NCI-H1417 treated with DMSO at 0.1 percent for 48 hours (cell line): ENCODE data around the gene PLS3.
A peak's percentile ranks its signal among the peaks of the same experiment; 100 is the strongest.
"Not testable (repeated sequence)": the region's sequence is repeated elsewhere in the genome, so short reads cannot be mapped to it uniquely, and the experiment has no call there.

Experiments used
- DNase-seq: peaks from one replicate; lab custom pipeline; 2025; lab: John Stamatoyannopoulos, UW

PLS3 gene, protein sequence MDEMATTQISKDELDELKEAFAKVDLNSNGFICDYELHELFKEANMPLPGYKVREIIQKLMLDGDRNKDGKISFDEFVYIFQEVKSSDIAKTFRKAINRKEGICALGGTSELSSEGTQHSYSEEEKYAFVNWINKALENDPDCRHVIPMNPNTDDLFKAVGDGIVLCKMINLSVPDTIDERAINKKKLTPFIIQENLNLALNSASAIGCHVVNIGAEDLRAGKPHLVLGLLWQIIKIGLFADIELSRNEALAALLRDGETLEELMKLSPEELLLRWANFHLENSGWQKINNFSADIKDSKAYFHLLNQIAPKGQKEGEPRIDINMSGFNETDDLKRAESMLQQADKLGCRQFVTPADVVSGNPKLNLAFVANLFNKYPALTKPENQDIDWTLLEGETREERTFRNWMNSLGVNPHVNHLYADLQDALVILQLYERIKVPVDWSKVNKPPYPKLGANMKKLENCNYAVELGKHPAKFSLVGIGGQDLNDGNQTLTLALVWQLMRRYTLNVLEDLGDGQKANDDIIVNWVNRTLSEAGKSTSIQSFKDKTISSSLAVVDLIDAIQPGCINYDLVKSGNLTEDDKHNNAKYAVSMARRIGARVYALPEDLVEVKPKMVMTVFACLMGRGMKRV

DNA sequence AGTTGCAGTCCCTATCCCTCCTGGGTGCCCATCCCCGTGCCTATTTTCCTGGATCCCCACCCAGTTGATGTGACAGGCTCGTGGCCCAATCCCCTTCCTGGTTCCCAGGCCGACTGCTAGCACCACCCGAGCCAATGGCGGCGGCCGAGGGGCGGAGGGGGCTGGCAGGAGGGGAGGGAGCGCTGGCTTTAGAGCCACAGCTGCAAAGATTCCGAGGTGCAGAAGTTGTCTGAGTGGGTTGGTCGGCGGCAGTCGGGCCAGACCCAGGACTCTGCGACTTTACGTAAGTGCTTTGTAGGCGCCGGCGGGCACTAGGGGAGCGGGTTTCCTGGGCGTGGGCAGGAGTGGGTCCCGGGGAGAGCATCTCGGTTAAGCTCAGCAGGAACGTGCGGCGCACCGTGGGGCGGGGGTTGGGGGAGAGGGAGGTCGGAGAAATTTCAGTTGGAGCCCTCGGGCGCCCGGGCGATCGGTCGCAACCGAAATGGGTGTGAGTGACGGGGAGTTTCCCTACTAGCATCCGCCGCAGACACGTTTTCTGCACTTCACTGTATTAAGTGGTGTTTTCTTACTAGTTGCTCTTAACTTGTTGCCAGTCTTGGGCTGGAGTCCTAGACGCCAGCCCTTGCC, at the start of gene PLS3:
Gene PLS3 (plus strand): TSS at position 197 of the 627 bp plus-strand sequence. CDS start 49,077 bp downstream, outside the sequence.
- no peak for DNase-seq

DNA sequence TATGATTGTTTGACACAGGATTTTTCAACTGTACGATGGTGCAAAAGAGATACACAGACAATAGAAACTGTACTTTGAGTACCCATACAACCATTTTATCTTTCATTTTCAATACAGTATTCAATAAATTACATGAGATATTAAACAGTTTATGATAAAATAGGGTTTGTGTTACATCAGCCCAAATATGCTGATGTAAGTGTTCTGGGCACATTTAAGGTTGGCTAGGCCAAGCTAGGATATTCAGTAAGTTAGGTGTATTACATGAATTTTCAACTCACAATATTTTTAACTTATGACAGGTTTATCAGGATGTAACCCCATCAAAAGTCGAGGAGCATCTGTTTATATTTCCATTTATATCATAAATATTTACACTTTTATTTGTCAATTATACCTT, 42.9 kb upstream of the PLS3 start:
- no peak for DNase-seq

DNA sequence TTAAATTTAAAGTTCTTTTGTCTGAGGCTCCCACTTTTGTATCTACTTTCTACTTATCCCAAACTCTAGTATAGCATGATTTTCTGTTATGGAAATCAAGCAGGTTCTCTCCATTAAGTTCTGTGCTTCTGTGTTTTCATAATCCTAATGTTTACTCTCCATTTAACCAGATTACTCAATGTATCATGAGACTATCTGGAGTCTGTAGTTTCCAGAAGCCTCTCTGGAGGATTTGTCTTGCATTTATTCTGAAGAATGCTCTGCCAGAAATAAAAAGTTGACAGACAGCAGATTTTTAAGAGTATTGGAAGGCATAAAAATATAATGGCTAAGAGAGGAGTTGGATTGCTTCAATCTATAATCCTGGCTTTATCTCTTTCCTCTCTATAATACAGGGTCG, 39.2 kb upstream of the PLS3 start:
- no peak for DNase-seq

DNA sequence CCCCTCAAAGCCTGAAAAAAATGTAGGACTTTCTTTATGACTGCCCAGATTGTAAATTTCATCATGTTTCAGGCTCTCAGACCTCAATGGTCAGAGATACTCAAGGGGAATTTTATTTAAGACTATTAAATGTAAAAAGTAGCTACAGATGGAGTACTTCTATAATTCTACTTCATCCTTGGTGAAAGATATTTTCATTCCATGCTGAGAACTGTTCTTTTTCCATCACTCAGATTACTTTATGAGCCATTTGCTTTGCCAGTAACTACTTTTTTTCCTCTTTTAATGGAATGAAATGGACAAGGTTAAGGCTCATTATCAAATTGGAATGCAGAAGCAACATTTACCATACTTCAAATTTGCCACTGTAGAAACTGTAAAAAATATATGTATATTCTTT, 38.0 kb upstream of the PLS3 start:
- DNase-seq, result no peak

DNA sequence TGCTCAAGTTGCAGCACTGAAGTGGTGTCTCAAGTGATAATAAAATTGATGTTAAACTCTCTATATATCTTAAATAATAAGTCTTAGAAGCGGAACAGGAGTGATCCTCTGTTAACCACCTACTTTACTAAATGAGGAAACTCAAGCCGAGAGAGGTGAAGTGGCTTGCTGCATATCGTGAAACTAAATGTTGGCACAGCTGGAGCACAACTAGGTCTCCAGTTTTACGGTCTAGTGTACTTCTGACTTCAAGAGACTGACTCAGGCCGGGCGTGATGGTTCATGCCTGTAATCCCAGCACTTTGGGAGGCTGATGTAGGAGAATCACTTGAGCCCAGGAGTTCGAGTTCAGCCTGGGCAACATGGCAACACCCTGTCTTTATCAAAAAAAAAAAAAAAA, 35.5 kb upstream of the PLS3 start:
- no peak for DNase-seq

DNA sequence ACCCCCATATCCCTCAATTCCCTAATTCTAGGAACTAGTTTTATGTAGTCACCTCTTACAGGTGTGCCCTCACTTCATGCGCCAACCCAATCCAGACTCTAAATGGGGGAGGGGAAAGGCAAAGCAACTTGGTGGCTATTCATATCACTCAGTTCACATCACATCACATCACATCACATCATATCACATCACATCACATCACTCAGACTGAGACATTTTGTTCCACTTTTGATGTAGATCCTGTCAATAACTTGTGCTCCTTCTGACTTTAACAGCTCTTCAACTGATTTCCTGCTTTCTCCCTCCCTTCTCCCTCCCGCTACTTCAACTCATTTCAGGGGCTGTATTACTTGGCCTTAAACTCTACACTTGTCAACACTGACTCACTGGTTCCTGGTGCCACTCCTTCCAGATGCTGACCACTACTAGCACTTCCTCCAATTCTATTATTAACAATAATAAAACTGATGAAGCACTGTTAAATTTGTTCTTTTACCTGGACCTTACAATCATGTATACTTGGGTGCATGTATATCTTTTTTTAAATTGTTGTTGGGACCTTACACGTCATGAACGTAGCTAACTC, 29.1 kb upstream of the PLS3 start:
- no peak for DNase-seq

DNA sequence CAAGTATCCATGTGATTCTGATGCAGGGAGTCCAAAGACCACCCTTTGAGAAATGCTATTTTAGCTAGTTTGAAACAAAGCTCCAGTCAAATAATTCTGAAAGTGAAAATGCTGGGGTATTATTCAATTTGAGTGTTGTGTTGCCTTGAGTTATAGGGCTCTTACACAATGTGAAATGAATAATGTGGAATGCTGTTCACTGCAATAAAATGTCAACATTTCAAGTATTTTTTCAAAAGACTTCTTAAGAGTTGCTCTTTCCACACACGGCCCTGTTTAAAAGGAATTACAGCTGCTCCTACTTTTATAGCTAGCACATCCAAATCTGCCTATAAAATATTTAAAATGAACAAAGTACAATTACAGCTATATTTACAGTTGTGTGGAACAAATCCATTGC, 27.5 kb upstream of the PLS3 start:
- no peak for DNase-seq

DNA sequence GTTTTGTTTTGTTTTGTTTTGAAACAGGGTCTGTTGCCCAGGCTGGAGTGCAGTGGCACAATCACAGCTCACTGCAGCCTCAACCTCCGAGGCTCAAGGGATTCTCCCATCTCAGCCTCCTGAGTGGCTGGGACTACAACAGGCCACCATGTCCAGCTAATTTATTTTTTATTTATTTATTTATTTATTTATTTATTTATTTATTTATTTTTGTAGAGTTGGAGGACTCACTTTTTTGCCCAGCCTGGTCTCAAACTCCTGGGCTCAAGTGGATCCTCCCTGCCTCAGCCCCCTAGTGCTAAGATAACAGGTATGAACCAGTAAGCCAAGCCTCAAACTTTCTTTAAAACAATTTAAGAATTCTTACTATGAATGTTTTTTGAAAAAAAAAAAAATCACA, 26.6 kb upstream of the PLS3 start:
- no peak for DNase-seq

DNA sequence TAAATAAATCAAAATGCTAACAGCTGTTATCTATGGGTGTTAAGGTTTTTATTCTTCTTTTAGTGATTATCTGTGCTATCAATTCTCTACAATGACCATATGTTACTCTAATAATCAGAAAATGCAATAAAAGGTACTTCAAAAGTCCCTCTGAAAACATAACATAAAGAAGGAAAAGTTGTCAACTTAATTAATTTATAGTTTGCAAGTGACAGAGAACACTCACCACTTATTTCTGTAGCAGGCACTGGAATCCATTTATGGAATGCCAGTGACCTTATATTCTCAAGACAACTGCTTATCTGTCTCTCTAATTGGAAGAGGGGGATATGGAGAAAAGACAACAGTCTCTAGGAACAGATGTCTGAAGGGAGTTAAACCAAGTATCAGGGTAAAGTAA, 25.6 kb upstream of the PLS3 start:
- DNase-seq, result no peak

DNA sequence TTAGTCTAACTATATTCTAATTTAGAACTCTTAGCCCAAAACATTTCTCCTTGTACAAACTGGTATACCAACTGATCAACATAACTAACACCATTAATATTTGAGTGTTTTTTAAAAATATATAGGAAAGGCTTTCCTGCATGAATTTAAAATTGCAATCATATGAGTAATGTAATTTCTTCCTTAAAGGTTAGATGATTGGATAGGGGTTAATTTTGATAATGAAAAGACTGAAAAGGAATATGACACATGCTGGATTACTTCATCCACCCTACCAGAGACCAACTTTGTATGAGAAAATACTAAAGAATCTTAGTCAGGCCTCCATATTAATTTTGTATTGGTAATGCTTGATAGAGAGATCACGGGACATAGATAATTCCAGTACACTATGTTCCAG, 25.1 kb upstream of the PLS3 start:
- DNase-seq, result no peak

DNA sequence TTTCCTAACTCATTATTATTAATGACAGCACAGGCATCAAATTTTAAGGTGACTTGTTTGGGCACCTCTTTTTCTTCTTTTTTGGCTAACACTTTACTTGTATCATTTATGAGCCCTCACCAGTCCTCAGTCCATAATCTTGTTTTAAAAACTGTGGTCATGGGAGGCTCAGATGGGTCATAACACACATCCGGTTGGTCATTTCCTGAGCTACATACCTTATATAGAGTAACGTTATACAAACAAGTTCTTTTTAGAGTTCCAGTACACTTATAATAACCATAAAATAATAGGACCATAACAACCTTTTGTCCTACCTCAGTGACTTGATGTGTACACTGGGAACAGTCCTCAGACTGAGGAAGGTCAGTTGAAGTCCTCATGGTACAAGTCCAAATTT, 21.1 kb upstream of the PLS3 start:
- DNase-seq, result no peak

DNA sequence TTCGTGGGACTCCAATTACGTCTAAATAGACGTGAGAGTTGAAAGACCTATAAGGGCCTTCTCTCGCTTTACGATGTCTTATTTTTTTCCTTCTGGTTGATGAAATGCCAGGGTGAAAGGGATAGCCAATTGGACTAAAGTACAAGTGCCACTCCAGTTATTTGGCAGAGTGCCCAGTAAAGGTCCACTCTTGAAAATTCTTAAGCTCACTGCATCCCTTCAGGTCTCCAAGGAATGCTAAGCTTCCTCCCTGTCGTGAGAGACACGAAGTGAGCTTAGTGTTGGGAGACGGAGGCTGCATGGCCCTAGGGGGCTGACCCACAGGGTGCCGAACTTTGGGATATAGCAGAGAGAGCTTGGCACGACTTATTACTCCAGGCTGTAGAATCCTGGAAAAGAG, 19.9 kb upstream of the PLS3 start:
- not testable (repeated sequence) for DNase-seq

DNA sequence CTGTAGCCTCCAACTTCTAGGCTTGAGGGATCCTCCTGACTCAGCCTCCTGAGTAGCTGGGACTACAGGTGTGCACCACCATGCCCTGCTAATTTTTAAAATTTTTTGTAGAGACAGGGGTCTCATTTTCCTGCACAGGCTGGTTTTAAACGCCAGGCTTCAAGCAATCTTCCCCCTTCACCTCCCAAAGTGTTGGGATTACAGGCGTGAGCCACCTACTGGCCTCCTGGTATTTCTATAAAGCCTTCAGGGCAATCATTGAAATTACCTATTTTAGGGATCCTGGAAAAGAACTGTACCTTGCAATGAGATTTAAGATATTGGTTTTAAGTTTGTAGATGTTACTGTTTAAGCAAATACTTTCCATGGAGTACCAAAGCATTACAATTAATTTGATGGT, 13.5 kb upstream of the PLS3 start:
- no peak for DNase-seq

DNA sequence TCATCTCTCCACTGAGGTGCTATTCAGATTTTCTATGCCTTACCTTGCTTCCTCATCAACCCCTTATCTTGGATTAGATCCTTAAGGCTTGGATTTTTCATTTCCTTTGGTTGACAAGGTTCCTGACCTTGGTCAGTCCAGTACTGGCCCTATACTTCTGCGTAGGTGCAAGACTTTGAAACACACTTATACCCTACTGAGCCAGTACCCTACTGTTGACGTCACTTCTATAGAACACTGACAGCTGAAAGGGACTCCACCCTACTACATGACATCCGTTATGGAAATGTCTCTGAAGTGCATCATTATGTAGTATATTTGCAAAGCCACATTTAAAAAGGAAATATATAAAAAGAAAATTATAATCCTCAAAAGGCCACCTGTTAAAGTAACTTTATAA, 12.0 kb upstream of the PLS3 start:
- DNase-seq, result no peak

DNA sequence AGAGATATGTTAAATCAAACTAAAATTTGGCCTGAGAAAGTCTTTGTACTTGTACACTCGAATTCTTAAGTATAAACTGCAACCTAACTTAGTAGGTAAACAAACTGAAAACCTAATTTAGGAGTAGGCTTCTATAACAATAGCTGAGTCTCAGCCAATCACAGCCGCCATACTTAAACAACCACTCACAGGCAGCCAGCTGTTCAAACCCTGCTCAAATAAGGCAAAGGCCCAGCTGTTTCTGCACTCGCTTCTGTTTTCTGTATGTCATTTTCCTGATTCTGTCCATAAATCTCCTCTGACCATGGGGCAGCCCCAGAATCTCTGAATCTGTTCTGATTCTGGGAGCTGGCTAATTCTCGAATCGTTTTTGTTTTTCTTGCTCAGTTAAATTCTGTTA, 7.8 kb upstream of the PLS3 start:
- no peak for DNase-seq

DNA sequence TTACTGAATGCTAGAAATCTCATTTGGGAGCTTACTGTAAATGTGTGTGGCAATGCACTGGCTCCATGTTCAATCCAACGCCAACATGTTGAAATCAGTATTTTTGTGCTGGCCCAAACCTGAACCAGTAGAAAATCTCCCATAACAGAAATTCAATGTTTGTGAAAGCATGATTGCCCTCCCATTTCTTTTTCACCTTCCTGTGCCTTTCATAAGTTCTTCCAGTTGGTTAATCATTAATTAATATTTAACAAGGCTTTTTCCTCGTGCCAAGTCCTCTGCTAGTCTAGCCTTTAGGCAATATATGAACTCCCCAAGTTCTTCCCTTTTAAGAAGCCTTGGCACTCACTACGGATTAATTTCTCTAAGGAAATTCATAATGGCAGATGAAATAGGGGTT, 1.3 kb upstream of the PLS3 start:
- DNase-seq, result no peak

DNA sequence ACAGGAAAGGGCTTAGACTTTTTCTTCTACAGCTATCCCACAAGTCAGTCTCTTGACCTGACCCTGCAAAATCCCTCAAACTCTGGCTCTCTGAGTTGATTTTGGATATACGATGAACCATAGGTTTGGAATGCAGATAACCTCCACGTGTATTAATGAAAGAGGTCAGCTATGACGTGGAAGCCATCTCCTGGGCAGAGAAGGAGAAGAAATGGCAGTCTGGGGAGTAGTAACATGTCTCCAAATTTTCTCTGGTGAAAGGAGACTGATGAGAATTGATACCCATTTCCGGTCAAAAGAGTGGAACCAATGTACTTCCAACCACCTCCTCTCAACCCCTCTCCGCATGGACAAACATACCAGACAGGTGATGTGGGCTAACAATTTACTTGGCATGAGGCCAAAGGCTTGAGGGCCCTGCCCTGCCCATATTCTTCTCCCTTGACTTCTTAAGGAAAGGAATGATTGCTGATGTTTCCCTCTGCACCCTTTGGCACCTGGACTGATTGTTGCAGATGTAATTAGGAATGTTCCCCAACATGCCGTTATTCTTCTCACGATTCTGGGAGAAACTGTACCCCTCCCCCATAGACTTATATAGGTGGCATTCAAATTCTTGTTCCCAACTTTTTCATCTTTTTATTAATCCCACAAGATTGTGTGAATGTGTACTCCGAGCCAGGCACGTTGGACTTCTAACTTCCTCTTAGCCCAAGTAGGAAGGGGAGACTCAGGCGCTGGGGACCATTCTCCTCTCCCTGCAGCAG, 580 bp upstream of the PLS3 start:
- DNase-seq, result no peak

DNA sequence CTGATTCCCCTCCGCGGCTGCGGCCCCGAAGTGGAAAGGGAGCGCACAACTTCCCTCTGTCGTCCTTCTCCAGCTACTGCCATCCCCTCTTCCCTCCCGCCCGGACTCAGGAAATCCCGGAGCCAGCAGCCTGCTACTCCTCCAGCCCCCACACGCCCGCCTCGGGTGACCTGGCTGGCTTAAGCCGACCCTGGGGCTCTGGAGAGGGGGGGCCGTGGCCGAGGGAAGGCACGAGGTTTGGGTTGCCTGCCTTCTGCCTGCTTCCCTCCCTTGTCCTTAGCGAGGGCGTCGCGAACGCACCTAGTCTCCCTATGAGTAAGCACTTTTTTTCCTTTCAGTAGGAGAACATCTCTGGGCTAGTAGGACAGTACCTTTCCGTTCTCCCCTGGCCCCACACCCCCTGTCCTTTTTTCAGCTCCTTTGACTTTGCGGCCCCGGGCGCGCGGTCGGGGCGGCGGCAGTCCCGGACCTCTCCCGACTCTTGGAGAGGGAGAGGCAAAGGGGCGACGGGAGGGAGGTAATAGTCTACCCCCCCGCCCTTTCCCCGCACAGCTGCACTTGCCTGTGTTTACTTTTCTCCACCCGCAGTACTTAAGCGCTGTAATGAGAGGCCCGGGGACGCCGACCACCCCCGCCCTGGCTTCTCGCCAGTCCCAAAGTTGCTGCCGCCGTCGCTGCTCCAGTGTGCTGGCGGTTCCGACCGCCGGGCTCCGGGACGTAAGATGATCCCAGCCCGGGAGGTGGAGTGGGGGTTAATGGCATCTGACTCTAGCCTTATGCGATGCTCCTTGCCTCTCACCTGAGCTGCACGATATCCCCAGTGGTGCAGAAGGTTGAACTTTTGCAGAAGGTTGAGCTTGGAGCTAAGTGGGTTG, 868 bp downstream of the PLS3 start:
- DNase-seq, result peak; percentile 22

DNA sequence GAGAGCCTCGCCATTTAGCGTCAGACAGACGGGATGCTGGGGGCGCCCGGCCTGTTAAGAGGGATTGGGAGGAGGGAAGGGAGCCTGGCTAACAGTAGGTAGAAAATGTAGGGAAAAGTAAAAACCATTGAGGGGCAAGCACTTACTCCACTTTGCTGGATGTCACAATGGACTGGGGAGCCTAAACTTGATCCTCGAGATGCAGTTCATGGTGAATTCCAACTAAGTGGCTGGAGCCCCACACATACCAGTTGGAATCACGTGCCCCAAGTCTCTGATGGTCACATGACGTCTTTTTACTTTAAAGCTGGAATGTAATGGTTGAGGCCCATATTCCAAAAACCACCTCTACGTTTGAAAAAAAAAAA, 1.5 kb downstream of the PLS3 start:
- DNase-seq, result no peak

DNA sequence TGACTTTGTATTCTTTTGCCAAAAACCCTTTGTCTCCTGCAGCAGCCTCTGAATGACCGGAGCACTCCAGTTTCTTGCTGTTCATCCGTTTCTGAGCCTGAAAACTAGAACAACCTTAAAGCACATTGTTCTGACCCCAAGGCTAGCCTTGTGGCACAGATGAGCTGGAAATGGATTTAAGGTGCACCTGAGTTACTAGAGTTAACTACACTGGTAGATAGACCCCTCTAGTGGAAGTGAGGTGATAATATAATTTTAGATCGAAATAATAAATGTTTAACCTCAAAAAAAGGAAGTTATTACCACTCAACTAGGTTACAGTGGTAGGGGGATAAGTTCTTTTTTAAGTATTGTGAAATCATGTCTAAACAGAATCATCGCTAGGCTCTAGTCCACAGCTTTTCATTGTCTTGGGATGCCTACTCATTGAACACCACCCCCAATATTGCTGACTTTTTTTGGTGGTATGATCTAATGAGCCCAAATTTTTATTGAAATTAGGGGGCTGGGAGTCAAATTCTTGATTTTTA, 2.7 kb downstream of the PLS3 start:
- DNase-seq, result no peak

DNA sequence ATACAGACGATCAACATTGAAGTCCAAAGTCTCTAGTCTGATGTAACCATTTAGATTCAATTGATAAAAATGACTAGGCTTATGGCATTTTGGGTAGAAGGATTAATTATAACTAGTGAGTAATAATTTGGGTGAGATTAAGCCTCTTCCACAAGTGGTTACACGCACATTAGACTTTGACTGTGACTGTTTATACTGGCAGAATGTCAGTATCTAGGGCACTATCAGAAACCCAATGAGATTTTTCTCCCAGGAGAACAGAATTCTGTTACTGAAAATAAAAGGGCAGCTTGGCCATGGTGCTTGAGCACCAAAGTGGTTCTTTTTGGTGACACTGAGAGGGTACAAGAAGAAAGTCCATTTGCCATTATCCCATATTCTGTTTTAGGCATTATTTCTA, 3.3 kb downstream of the PLS3 start:
- no peak for DNase-seq
